MCF 10A (cell line): Measurements from ENCODE around the gene GRAMD1A. TPM values are rescaled to one million over a fixed set of nuclear protein-coding genes. Genes with fewer than 3 reads are reported as not detected.

ENCODE experiments used
- BruUV-seq: library from RNA; stranded (reverse); fragments of 400-500 nt; replicated peaks from 2 replicates; lab custom pipeline; 2021; lab: Mats Ljungman, UMichigan
- CTCF ChIA-PET: fragments of 300-600 bp; sonication (Branson Sonifier 250); formaldehyde crosslinking; extraction: SDS; loops from one replicate; lab custom pipeline; 2021; ENCODE audit warnings: antibody characterized with exemption, inconsistent platforms; lab: Yijun Ruan, JAX
- POLR2A ChIA-PET: fragments of 300-600, 350-650 bp; sonication (Branson Sonifier 250); formaldehyde crosslinking; extraction: SDS; loops from one replicate; lab custom pipeline; 2020; ENCODE audit warnings: antibody characterized with exemption, inconsistent platforms; lab: Yijun Ruan, JAX
- DNase-seq: peaks from one replicate; pipeline ENCODE4 v3.0.0-alpha.2; 2018; ENCODE audit not compliant: unreplicated experiment
- H3K27ac Mint-ChIP-seq: one replicate; pipeline ENCODE4 v1.8.0; 2022; ENCODE audit warnings: mild to moderate bottlenecking, low read depth, mixed read lengths; ENCODE audit not compliant: unreplicated experiment
- H3K27me3 Mint-ChIP-seq: one replicate; pipeline ENCODE4 v1.8.0; 2022; ENCODE audit warnings: mixed read lengths; ENCODE audit not compliant: insufficient read depth, unreplicated experiment
- H3K36me3 Mint-ChIP-seq: one replicate; pipeline ENCODE4 v1.8.0; 2022; ENCODE audit warnings: mild to moderate bottlenecking, moderate library complexity, mixed read lengths; ENCODE audit not compliant: insufficient read depth, unreplicated experiment
- H3K4me1 Mint-ChIP-seq: one replicate; pipeline ENCODE4 v1.8.0; 2022; ENCODE audit warnings: mixed read lengths; ENCODE audit not compliant: insufficient read depth, unreplicated experiment
- H3K4me3 Mint-ChIP-seq: one replicate; pipeline ENCODE4 v1.8.0; 2022; ENCODE audit warnings: mild to moderate bottlenecking, moderate library complexity, mixed read lengths; ENCODE audit not compliant: unreplicated experiment
- H3K9me3 Mint-ChIP-seq: one replicate; pipeline ENCODE4 v1.8.0; 2022; ENCODE audit warnings: mixed read lengths; ENCODE audit not compliant: unreplicated experiment
- CTCF ChIP-seq: fragments of 200-600 bp; IDR thresholded peaks from one replicate; pipeline ENCODE4 v1.8.0; 2022; ENCODE audit warnings: antibody characterized with exemption, mild to moderate bottlenecking; ENCODE audit not compliant: unreplicated experiment
- intact Hi-C: fragments of 100-400 bp; cut with micrococcal nuclease; formaldehyde crosslinking; loops from 2 replicates; pipeline ENCODE4 v1.14.1; 2022
- total RNA-seq: library from RNA; stranded (reverse); gene quantifications from 2 replicates; pipeline ENCODE4 v1.2.3, GENCODE V29; 2022

Gene GRAMD1A
- total RNA-seq, 1 experiment from 2014 or later: 48.1 TPM

- Mint-ChIP-seq H3K27me3 (no peaks in the 10 kb centered on the region), H3K4me1 (no peaks in the 10 kb centered on the region), H3K36me3 (no peaks in the 10 kb centered on the region), H3K4me3 (no peak overlapping the region), H3K9me3 (no peaks in the 10 kb centered on the region), H3K27ac (no peak overlapping the region)
- ChIA-PET CTCF (no interaction called here), POLR2A (no interaction called here)
- DNase-seq: no peak
- no peak for TF ChIP-seq CTCF
- intact Hi-C loops: no loop called here
- no TSS peak for BruUV-seq
Measured at GRCh38 chr19:35039881-35040825, 40.0 kb downstream of the GRAMD1A start.

- H3K9me3 Mint-ChIP-seq: no peaks in the 10 kb centered on the region
- H3K27me3 Mint-ChIP-seq: no peaks in the 10 kb centered on the region
- H3K27ac Mint-ChIP-seq: no peak overlapping the region
- no peak for TF ChIP-seq CTCF
- DNase-seq: no peak
- ChIA-PET CTCF (interaction anchor here (0.5 to 6.3 kb wide), 2 partner anchors 16 to 175 kb away, joined by 3 to 75 read pairs; no protein-coding TSS in a partner anchor), POLR2A (no interaction called here)
- H3K36me3 Mint-ChIP-seq: no peaks in the 10 kb centered on the region
- no peak overlapping the region for H3K4me3 Mint-ChIP-seq
- intact Hi-C loops: no loop called here
- BruUV-seq: no TSS peak
- H3K4me1 Mint-ChIP-seq: no peaks in the 10 kb centered on the region
Measured at GRCh38 chr19:35040826-35041547, 40.9 kb downstream of the GRAMD1A start.

GRCh38 chr19:35041548-35042055 lies 41.5 kb downstream of the GRAMD1A start, which contains the start of gene HPN:
TSS of gene HPN (plus strand) at chr19:35041721. CDS start at chr19:35042507, 786 bp downstream.
- ChIA-PET CTCF (interaction anchor here (0.7 to 6.3 kb wide), 3 partner anchors 15 to 135 kb away, joined by 3 to 75 read pairs (median 42); no protein-coding TSS in a partner anchor), POLR2A (no interaction called here)
- H3K9me3 Mint-ChIP-seq: no peaks in the 10 kb centered on the region
- no peaks in the 10 kb centered on the region for H3K4me1 Mint-ChIP-seq
- no TSS peak for BruUV-seq
- H3K36me3 Mint-ChIP-seq: no peaks in the 10 kb centered on the region
- intact Hi-C loops: no loop called here
- no peak for TF ChIP-seq CTCF
- no peak within 1 kb of the TSS for H3K4me3 Mint-ChIP-seq
- no peaks in the 10 kb centered on the region for H3K27me3 Mint-ChIP-seq
- no peak within 1 kb of the TSS for H3K27ac Mint-ChIP-seq
- DNase-seq: no peak
